GM18502 (cell line): Measurements from ENCODE around the gene ABHD15.

Experiments
- ATAC-seq: cut with Tn5 transposase; IDR thresholded peaks from one replicate; pipeline ENCODE4 v1.9.1; 2021; ENCODE audit warnings: mild to moderate bottlenecking; ENCODE audit not compliant: unreplicated experiment, poor library complexity

ABHD15 gene

GRCh38 chr17:29595107-29595942, 28.5 kb upstream of the ABHD15 start:
- ATAC-seq, result no peak

GRCh38 chr17:29594519-29595090, 27.8 kb upstream of the ABHD15 start:
- no peak for ATAC-seq

GRCh38 chr17:29593591-29594518, 27.0 kb upstream of the ABHD15 start:
- no peak for ATAC-seq

GRCh38 chr17:29592850-29593551, 26.2 kb upstream of the ABHD15 start, which contains the start of gene ANKRD13B:
ANKRD13B (plus strand) TSS chr17:29593132; CDS start chr17:29593622, 490 bp downstream.
- no peak for ATAC-seq

- no peak for ATAC-seq
Observed at GRCh38 chr17:29591737-29592608, 25.1 kb upstream of the ABHD15 start.

- ATAC-seq, result no peak
Observed at GRCh38 chr17:29591146-29591736, 24.4 kb upstream of the ABHD15 start.

GRCh38 chr17:29590411-29591145, 23.7 kb upstream of the ABHD15 start:
- ATAC-seq, result no peak

GRCh38 chr17:29589524-29590410, 22.9 kb upstream of the ABHD15 start, which contains the start of gene GIT1:
GIT1 (minus strand) TSS chr17:29589648; CDS start chr17:29589378, 270 bp downstream.
- peak; percentile 51 for ATAC-seq

GRCh38 chr17:29588562-29589411, 21.9 kb upstream of the ABHD15 start:
- peak; percentile 10 for ATAC-seq

GRCh38 chr17:29588017-29588561, 21.3 kb upstream of the ABHD15 start:
- ATAC-seq, result no peak

- no peak for ATAC-seq
Observed at GRCh38 chr17:29587591-29587990, 20.8 kb upstream of the ABHD15 start.

- ATAC-seq, result no peak
Observed at GRCh38 chr17:29586676-29587469, 20.0 kb upstream of the ABHD15 start.

- no peak for ATAC-seq
Observed at GRCh38 chr17:29585080-29585751, 18.4 kb upstream of the ABHD15 start.

- no peak for ATAC-seq
Observed at GRCh38 chr17:29584452-29585079, 17.7 kb upstream of the ABHD15 start.
